ENCODE data around the gene TIPIN.

- TF ChIP-seq ELF1 (IDR thresholded peaks at IDR 0.05): no peak
- TF ChIP-seq, protein P1, sequence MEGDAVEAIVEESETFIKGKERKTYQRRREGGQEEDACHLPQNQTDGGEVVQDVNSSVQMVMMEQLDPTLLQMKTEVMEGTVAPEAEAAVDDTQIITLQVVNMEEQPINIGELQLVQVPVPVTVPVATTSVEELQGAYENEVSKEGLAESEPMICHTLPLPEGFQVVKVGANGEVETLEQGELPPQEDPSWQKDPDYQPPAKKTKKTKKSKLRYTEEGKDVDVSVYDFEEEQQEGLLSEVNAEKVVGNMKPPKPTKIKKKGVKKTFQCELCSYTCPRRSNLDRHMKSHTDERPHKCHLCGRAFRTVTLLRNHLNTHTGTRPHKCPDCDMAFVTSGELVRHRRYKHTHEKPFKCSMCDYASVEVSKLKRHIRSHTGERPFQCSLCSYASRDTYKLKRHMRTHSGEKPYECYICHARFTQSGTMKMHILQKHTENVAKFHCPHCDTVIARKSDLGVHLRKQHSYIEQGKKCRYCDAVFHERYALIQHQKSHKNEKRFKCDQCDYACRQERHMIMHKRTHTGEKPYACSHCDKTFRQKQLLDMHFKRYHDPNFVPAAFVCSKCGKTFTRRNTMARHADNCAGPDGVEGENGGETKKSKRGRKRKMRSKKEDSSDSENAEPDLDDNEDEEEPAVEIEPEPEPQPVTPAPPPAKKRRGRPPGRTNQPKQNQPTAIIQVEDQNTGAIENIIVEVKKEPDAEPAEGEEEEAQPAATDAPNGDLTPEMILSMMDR (IDR thresholded peaks at IDR 0.05): no peak
Measured at GRCh38 chr15:66294157-66294931, 62.1 kb downstream of the TIPIN start.
